CD4-positive, alpha-beta T cell treated with Interferon gamma for 1 hour (primary cell): Measurements from ENCODE around the gene FCHO2.

Source experiments
- DNase-seq: peaks from one replicate; pipeline ENCODE4 v3.0.0-alpha.2; 2020

Gene FCHO2

DNA sequence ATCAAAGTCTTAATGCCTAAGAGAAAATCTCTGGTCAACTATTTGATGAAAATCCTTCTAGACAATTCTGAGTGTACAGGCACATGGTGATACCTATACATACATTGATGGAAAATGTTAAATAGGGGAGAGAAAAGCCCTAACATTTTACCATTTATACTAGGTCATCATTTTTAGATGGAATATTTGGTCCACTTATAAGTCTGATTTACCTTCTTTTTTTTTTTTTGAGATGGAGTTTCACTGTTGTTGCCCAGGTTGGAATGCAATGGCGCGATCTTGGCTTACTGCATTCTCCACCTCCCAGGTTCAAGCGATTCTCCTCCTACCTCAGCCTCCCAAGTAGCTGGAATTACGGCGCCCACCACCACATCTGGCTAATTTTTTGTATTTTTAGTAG, 81.7 kb downstream of the FCHO2 start:
- DNase-seq: no peak

DNA sequence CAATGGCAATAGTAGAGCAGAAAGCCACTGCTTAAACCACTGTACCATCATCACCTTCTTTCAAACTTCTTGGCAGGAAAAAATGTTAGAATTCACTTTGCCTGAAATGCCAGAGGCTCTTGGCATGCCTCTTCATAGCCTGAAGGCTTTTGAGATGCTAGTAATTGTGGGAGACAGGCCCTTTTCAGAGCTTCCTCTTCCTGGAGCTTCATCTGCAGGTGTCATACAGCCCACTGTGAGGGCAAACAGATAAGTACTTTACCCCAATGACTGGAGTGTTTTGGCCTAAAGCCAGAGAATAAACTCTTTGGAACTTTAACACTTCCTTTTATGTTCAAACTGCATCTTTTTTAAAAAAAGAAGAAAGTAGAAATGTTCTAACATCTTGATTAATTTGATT, 83.2 kb downstream of the FCHO2 start:
- no peak for DNase-seq

DNA sequence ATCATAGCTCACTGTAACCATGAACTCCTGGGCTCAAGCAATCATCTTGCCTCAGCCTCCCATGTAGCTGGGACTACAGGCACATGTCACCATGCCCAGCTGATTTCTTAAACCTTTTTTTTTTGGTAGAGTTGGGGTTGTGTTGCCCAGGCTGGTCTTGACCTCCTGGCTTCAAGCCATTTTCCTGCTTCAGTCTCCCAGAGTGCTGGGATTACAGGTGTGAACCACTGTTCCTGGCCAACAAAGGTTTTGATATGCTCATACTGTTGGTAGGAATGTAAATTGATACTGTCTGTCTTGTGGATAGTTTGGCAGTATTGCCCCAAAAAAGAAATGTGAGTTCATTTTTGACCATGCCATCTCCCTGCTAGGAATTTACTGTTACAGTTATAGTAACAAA, 87.2 kb downstream of the FCHO2 start:
- DNase-seq: no peak

DNA sequence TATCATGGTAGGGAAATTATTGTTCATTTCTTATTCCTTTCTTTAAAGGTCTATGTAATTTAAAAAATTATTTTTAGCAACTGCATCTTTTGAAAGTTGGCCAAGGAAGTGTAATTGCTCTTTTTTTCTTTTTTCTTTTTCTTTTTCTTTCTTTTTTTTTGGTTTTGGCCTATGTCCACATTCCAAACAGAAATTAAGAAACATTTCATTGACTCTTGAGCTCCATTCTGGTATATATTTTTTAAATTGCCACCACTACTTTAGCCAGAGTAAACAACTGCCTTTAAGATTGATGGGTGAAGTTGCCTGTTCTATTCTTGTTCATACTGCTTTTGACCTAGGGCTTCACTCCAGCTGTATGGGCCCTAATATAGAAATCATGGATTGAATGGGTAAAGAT, 88.7 kb downstream of the FCHO2 start:
- no peak for DNase-seq

DNA sequence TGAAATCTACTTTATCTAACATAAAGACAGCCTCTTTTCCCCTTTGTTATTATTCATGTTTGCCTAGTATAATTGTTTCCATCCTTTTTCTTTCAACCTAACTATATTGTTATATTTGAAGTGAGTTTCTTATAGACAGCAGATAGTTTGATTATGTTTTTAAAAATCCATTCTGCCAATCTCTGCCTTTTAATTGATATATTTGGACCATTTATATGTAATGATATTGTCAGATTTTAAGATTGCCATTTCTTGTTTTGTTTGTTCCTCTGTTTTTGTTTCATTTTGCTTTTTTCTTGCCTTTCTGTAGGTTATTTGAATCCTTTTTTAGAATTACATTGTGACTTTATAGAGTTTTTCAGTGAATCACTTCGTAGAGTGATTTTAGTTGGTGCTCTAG, 89.8 kb downstream of the FCHO2 start:
- DNase-seq: no peak

DNA sequence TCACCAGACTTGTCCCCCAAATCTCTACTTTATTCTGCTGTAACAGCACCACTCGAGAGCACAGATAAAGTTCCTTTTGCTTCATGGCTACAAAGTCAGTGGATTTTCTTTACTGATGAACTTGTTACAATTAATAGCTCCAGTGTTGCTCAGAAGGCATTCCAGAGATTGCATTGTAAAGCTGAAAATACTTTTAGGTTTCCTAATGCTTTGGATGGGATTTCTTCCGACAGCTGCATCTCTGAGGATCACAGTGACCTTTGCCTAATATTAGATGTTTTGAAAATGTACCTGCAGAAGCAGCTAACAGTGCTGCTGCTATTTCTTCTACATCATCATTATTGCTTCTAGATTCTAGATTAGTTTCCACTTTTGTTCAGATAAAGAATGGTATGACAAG, 105.8 kb downstream of the FCHO2 start:
- DNase-seq: no peak

DNA sequence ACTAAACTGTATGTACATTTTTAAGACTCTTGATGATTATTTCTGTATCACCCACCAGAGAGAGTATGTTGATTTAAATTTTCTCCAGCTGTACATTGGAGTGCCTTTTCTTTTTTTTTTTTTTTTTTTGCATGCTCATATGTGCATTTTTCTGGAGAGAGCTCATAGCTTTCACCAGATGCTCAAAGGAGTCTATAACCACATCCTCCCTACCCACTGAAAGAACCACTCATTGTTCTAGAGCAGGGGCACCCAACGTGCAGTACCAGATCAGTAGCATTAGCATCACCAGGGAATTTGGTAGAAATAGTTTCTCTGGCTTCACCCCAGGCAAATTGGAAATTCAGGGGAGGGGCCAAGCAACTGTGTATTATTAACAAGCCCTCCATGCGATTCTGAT, 110.6 kb downstream of the FCHO2 start:
- DNase-seq: no peak

DNA sequence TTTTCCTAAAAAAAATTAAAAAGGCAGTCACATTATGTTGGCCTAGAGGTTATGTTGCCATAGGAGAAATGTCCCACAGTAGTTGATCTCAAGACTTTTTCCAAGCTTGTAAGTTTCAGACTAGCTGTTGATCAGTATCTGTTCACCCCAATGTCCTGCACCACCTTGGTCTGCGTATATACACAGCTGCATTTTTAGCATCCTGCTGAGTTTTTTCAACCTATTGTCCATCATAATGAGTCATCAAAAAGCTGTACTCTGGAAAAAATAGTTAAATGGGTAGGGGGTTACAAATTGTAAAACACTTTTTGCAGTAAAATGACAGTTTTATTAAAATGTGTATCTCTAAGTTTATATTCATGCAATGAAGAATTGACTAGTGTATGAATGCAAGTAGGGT, 111.4 kb downstream of the FCHO2 start:
- no peak for DNase-seq

DNA sequence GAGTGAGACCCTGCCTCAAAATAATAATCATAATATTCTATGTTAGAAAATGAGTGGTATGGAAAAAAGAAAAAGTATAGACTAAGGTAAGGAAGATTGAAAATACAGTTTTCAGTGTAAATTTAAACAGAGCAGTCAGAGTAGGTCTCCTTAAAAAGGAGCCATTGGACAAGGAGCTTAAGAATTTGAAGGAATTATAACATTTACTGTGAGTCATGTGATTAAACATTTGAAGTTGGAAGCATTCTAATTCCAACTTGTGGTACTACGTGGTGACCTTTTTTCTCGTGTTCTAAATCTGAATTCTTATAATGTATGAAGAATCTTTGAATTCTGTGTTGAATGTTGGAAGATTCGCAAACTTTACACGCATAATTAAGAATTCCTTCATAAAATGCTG, 125.3 kb downstream of the FCHO2 start:
- no peak for DNase-seq

DNA sequence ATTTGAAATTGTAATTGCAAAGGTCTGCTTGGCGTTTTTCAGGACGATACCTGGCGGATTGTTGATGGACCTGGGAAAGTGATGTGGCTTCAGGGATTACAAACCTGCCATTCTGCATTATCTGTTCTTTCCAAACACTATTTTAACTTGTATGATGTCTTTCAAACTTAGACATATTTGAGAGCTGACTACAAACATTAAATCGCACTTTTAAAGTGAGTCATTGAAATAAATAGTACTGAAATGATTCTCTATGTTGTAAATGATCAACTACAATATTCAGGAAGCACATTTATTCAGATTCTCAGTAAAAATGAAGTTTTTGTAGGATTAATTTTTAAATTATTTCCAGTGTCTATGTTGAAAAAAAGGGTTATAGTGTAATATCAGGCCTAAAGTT, 132.2 kb downstream of the FCHO2 start:
- DNase-seq: no peak

DNA sequence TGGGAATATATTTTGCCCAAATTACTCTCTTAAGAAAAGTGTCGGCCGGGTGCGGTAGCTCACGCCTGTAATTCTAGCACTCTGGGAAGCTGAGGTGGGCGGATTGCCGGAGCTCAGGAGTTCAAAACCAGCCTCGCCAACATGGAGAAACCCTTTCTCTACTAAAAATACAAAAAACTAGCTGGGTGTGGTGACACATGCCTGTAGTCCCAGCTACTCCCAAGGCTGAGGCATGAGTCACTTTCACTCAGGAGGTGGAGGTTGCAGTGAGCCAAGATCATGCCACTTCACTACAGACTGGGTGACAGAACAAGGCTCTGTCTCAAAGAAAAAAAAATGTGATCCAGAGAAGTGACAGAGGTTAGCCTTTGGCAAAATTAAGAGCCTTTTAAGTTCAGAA, 138.1 kb downstream of the FCHO2 start:
- DNase-seq: no peak

DNA sequence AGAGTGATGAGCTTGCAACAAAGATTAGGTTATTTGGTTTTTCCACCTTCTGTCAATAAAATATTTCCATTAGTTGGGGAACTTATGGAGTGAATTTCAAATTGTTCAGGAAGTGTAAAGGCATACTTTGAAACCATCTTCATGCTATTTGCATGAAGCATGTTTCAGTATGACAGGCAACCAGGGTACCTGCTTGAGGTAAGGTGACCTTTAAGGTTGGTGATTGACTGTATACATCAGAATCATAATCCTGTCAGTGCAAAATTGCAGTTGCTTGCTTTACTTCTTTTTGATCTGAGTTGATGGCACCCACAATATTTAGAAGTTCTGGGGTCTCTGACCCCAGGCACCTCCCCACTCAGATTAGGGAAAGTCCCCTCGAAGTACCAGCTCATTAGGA, 138.6 kb downstream of the FCHO2 start:
- DNase-seq: no peak

DNA sequence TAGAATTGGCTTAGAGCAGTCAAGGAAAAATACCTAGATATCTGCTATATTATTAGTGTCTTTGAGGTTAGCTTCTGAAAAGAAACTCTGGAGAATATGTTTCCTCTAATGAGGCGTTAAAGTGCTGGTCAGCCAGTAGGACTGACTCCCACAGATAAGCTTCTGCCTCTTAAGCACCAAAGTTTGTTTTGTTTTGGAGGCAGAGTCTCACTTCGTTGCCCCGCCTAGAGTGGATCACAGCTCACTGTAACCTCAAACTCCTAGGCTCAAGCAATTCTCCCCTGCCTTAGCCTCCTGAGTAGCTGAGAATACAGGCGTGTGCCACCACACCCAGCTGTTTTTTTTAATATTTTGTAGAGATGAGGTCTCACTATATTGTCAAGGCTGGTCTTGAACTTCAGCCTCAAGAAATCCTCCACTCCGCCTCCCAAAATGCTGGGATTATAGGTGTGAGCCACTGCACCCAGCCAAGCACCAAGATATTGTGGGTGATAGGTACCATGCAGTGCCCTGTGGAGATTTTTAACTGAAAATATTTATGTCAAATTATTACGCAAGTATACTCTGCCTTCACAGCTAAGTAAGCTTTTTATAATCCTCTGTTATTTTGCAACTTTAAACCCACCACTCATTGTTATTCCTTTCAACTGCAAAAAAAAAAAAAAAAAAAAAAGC, 139.9 kb downstream of the FCHO2 start:
- DNase-seq: no peak

DNA sequence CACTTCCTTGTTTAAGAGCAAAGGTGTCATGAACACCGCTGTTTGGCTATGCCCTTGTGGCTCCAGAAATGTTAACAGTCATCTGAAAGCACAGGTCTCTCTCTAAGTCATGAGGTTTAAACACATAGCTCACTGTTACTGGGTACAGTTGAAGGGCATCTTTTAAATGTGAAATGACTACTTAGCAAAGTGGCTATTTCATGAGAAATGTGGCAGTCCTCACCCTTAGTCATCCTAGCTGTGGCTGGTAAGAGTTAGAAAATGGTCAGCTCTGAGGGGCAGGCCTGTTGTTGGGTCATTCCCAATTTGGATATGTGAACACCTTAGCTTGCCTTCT, 140.4 kb downstream of the FCHO2 start:
- DNase-seq: no peak

DNA sequence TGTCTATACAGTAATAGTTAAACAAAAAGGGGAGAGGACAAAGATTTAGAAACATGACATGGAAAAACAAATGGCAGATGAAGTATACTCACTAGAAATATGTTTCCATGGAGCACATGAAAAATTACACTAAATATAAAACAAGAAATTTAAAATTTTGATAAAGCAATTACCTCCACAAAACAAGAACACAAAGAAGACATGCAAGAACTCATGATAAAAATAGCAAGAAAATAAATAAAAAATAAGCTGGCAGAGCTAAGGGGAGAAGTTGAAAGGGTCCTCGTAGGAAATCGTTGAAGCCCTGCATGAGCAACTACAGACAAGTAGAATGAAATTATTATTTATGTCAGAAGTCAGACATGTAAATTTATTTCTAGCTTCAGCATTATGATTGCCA, 141.9 kb downstream of the FCHO2 start:
- DNase-seq: no peak

DNA sequence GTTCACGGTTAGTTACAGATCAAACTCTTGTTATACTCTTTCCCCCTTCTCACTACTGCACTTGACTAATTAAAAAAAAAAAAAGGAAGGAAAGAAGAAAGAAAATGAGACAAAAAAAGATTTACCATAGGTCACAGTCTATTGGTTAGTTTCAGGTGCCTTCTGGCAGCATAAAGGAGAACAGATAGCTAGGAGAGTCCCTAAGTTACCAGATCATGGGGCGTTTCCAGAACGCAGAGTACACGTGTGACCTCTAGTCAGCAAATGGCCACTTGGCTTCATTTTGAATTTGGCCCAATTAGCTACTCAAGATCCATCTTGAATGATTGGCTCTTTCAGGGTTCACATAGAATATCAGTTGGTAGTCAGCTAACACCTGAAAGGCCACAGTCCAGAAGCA, 144.3 kb downstream of the FCHO2 start:
- DNase-seq: no peak

DNA sequence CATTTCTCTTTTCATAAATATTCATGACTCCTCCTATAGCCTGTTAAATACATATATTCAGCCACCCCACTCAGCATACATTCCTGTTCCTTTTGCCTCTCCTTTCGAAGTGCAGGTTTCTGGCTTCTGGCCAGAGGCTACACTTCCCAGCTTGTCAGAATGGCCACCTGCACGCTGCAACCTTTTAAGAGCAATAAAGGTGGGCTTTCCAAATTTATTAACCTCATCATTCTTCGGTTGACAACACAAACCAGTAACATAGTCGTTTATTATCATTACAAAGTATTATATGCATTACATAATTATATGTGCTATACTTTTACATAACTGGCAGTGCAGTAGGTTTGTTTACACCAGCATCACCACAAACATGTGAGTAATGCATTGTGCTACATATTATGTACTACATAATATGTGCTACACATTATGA, 148.0 kb downstream of the FCHO2 start:
- no peak for DNase-seq

DNA sequence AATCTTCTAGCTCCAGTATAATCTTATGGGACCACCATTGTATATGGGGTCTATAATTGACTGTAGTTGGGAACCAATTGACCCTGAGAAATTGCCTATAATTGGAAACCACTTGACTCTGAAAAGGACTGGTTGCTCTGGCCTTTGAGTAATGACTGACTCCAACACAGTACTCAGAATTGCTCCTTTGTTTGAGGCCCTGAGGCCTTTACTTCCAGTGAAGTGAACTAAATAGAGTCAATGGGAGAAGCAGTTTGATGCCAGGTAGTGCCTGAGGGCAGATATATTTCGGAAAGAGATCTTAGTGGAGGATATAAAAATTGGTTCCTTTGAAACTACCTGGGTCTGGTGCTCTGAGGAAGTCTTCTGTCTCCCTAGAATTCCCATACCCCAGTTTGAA, 148.5 kb downstream of the FCHO2 start:
- no peak for DNase-seq

DNA sequence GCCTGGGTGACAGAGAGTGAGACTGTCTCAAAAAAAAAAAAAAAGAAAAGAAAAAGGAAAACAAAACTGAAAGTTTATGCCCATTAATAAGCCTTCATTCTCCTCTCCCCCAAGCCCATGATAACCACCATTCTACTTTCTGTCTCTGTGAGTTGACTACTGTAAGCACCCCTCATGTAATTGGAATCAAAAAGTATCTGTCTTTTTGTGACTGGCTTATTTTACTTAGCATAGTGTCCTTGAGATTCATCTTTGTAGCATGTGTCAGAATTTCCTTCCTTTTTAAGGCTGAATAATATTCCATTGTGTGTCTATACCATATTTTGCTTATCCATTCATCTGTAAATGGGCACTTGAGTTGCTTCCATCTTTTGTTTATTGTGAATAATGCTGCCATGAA, 150.5 kb downstream of the FCHO2 start:
- no peak for DNase-seq

DNA sequence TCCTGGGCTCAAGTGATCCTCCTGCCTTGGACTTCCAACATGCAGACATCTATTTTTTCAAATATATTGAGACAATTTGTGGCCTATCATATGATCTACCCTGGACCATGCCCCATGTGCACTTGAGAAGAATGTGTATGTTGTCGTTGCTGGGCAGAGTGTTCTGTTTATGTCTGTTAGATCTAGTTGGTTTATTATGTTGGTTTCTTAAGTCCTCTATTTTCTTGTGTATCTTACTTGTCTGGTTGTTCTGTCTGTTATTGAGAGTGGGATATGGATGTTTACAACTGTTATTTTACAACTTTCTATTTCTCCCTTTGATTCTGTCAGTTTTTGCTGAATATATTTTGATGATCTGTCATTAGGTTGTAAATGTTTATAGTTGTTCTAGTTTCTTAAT, 154.3 kb downstream of the FCHO2 start:
- DNase-seq: no peak

DNA sequence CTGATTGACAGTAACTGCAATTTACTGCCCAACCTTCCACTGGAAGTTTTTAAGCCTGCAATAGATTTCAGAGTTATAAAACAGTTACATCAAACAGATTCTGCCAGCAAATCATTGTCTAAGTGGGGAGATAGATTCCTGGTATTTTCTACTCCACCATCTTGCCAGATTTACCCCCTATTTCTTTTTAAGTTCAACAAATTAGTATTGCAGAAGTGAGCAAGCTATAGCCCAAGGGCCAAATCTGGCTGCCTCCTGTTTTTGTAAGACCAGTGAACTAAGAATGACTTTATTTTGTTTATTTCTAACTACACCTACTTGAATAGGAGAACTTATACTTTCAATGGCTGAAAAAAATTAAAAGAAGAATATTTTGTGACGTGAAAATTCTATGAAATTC, 155.7 kb downstream of the FCHO2 start:
- DNase-seq: no peak

DNA sequence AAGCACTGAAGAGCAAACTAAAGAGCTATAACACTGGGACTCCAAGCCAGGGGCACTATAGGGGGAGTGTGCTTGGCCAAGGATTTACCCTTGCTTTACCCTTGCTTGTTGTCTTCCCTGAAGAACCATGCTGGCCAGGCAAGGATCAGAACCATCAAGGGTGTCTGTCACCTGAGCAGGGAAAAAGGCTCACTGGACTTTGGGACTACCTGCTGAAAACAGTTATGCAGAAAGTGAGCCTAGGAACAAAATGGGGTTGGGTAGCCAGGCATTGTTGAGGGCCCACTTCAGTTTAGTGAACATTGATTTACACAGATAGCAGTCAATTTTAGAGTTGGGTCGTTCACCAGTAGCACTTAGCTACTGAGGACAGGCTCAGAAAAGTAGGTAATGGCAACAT, 156.5 kb downstream of the FCHO2 start:
- DNase-seq: no peak

DNA sequence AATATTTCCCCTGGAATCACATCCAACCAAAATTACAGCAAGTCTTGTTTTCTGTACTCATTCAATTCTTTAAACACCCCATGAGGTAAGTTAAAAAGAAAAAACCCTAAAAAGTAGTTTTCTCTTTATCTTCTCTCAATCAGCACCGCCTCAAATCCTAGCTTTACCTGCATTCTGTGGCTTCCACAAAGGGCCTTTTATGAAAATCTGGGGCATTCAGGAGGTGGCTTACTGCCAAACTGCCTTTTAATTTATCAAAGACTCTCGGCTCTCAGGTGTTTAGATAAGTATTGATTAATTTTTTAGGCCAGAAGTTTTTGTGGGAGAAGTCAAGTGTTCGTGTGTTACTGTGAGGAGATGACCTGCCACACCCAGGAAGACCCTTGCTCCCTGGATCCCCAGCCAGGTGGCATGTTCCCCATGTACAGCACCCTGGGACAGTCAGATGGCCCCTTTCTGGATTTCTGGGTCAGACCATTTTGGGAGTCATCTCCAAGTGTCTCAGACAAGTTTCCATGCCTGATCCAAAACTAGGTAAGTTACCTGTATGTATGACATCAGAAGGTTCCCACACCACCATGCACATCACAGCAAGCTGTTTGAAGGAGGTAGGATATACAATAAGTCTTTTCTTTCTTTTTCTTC, 158.3 kb downstream of the FCHO2 start:
- DNase-seq: no peak

DNA sequence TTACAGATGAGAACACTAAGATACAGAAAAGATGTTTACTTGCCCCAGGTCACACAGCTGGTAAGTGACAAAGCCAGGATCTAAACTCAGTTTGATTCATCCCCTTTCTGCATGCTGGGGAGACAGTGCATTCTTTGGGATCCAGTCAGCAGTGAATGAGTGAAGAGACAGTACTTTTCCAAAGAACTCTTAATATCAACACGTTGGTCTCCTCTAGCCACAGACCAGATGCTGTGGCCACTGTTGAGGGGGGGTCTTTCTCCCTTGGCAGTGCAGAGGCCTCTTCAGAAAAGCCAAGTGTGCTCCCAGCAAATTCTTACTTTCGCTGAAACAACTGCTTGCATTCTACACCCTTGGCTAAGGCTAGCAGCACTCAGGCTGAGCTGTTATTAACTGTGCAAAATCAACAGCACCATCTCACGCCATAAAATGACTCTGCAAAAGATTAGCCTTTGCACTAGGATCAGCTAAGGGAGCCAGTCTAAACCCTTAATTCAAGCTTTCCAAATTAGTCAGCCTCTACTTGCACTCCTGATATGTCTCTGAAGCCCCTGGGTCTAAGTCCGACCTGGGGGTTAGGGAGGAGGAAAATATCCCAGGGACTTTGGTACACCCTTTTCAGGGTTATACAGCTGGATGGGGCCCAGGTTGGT, 159.7 kb downstream of the FCHO2 start:
- no peak for DNase-seq

DNA sequence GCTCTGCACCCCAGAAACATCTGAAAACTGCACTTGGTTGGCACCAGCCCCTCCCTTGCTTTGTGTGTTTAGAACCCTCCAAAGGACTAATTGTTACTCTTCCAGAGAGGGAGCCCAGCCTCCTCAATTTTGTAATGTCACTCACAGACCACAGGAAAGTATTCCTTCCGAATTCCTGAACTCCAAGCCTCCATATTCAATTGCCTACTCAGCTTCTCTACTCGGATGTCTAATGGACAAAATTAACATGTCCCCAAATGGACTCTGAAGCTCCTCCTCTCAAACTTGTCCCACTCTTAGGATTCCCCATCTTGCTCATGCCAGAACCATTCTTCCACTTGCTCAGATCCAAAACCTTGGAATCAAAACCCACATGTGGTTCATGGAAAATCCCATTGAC, 160.7 kb downstream of the FCHO2 start:
- no peak for DNase-seq
